ENCODE data around the gene KSR1. TPM values are rescaled to one million over a fixed set of nuclear protein-coding genes. Genes with fewer than 3 reads are reported as not detected.

KSR1 gene
- total and polyA plus RNA-seq, 2 of the 8 experiments (the other 6 are each of a cell fraction or from before 2014, with no cell fraction given), result 14.1 to 34.7 TPM

DNA sequence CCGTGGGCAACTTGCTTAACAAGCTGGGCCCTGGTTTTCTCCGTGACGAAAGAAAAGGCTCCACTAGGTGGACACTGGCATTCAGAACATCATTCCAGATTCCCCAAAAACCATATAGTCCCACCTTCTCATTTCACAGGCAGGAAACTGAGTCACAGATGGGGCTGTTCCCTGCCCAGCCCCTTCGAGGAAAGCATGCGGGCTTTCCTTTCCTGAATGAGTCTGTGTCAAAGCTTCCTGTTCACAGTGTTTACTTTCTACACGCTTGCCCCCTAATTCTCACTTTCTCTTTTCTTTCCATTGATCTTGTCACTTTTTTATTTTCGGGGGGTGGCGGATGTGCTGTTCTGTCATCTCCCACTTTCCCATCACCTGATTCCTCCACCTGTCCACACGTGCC lies 164.5 kb downstream of the KSR1 start:
- H3K4me2 ChIP-seq (ENCODE audit: insufficient read depth in 1 of 2, low read depth in 2 of 2, low read length in 2 of 2), result no peak overlapping the region
- TF ChIP-seq RNF2 (IDR thresholded peaks at IDR 0.05; ENCODE audit: borderline replicate concordance, low read depth, low read length, missing control alignments, poor library complexity, severe bottlenecking) (no peak), RAD21 (IDR thresholded peaks at IDR 0.05 in 1 of 2, conservative IDR thresholded peaks at IDR 0.05 in 1 of 2; ENCODE audit: low read depth in 2 of 2, low read length in 2 of 2) (no peak), HDAC6 (IDR thresholded peaks at IDR 0.05; ENCODE audit: low read depth, low read length) (no peak)
- no peak for FAIRE-seq

More for the DNA sequence above, 164.5 kb downstream of the KSR1 start:
- Histone ChIP-seq H3K23ac (ENCODE audit: insufficient read length) (no peak overlapping the region), H3K14ac (ENCODE audit: insufficient read length) (no peak overlapping the region), H3K27me3 (replicated peaks in 1 of 4; ENCODE audit: control insufficient read depth in 3 of 4, extremely low read depth in 1 of 4, insufficient read depth in 3 of 4, low read length in 3 of 4) (no peaks in the 10 kb centered on the region), H3K4me3 (ENCODE audit: extremely low read depth in 1 of 4, insufficient read depth in 2 of 4, low read depth in 3 of 4, low read length in 4 of 4) (no peak overlapping the region), H3K79me1 (ENCODE audit: low read depth, low read length) (no peaks in the 10 kb centered on the region), H3K4ac (replicated peaks; ENCODE audit: insufficient read length, low read depth, low read length) (no peak overlapping the region), H2AK5ac (ENCODE audit: low read depth, low read length) (no peak overlapping the region), H3K18ac (ENCODE audit: extremely low read depth, low read length) (no peak overlapping the region), H3K79me2 (ENCODE audit: control insufficient read depth in 1 of 2, insufficient read depth in 2 of 2, low read length in 2 of 2) (no peaks in the 10 kb centered on the region), H2BK15ac (ENCODE audit: low read length) (no peak overlapping the region), H2AFZ (ENCODE audit: low read length) (no peak overlapping the region), H2BK12ac (ENCODE audit: low read depth, low read length) (no peak overlapping the region), H3K36me3 (ENCODE audit: control insufficient read depth in 2 of 4, insufficient read depth in 4 of 4, low read length in 3 of 4) (peaks cover 8 to 20% (median 12%) of the 10 kb centered on the region in 4 experiments; a peak in 5 of 8 replicates), H3K9me3 (ENCODE audit: insufficient read depth in 2 of 2, low read depth in 1 of 2, low read length in 1 of 2) (no peaks in the 10 kb centered on the region), H2BK120ac (replicated peaks; ENCODE audit: low read depth, low read length) (no peak overlapping the region), H3K56ac (replicated peaks; ENCODE audit: insufficient read length, low read depth, low read length) (no peak overlapping the region), H4K8ac (ENCODE audit: extremely low read depth, insufficient read depth, low read length) (no peak overlapping the region), H2BK20ac (ENCODE audit: low read length) (no peak overlapping the region), H4K5ac (ENCODE audit: insufficient read length, low read depth, low read length) (no peak overlapping the region), H3K27ac (ENCODE audit: low read depth, low read length) (no peak overlapping the region), H3K23me2 (ENCODE audit: low read depth, low read length) (no peaks in the 10 kb centered on the region), H4K91ac (replicated peaks; ENCODE audit: insufficient read length, low read length) (no peak overlapping the region), H2BK5ac (ENCODE audit: low read depth, low read length) (no peak overlapping the region), H3K4me1 (replicated peaks in 1 of 4; ENCODE audit: control insufficient read depth in 3 of 4, insufficient read depth in 4 of 4, low read length in 3 of 4) (no peaks in the 10 kb centered on the region), H4K20me1 (replicated peaks in 1 of 2; ENCODE audit: control insufficient read depth in 1 of 2, insufficient read depth in 2 of 2, low read length in 2 of 2) (peaks cover 0 to 2% of the 10 kb centered on the region in 2 experiments), H3K9ac (replicated peaks in 1 of 4; ENCODE audit: extremely low read depth in 1 of 4, low read depth in 3 of 4, low read length in 3 of 4) (no peak overlapping the region)
- ChIA-PET CTCF (ENCODE audit: partially characterized antibody) (interaction anchor here (0.6 to 7.0 kb wide), 8 partner anchors 9 to 165 kb away, joined by 3 to 52 read pairs (median 4); partner anchors contain the start of gene KSR1), POLR2A (ENCODE audit: partially characterized antibody) (no interaction called here)
- WGBS, 2 experiments (ENCODE audit: extremely low coverage in 1 of 2, insufficient coverage in 1 of 2, insufficient read length in 1 of 2, insufficient replicate concordance in 2 of 2, low coverage in 1 of 2, low lambda C conversion rate in 2 of 2, missing lambda C conversion rate in 1 of 2), result 95% methylated on average over 9 of the region's 9 CpGs; no CpG with 5 or more reads in 1 of the 2 experiments
- no peak for DNase-seq (ENCODE audit: low read depth in 1 of 2, low spot score in 2 of 2)

All from H1 (cell line).